T47D (cell line): ENCODE measurements around the gene PLEKHO2.

Experiments used
- DNase-seq, 2 experiments: peaks; one replicate each; pipeline versions ENCODE4 v3.0.0 to v3.0.0-alpha.2; 2011 to 2012; ENCODE audit warnings: low read depth in 1 of 2, low spot score in 1 of 2
- JUND ChIP-seq: IDR thresholded peaks from 2 replicates; pipeline ENCODE4 v1.6.1; 2012; ENCODE audit warnings: low read depth
- in situ Hi-C: cut with HindIII; loops from 2 replicates; pipeline ENCODE4 v1.10.0; 2016; ENCODE audit warnings: low sequenced_read_pairs, low pct_unique_long_range_greater_than_20kb

Gene PLEKHO2

GRCh38 chr15:64854041-64854440 lies 12.3 kb downstream of the PLEKHO2 start:
- no peak for DNase-seq
- in situ Hi-C loops, result no loop called here
- no peak for TF ChIP-seq JUND

DNA sequence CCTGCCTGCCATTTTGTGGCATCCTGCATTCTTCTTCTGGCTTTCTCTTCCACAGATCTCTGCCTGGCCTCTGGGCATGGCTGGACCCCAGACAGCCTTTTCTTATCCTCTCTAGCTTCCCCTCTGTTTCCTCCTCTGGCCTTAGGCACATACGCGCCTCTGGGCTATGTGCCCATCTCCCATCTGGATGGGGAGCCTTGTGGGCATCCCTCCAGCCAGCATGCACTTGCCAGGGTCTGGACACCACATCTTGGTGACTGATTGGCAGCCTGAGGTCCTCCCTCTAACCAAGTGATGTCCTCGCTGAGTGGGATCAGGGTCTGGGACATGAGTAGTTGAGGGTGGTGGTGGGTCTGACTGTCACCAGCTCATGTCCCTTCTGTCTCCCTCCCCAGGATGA lies 12.8 kb downstream of the PLEKHO2 start:
- no peak for DNase-seq
- in situ Hi-C loops, result no loop called here
- TF ChIP-seq JUND, result no peak

GRCh38 chr15:64855205-64855975 lies 13.7 kb downstream of the PLEKHO2 start:
- no peak for DNase-seq
- no peak for TF ChIP-seq JUND
- in situ Hi-C loops, result no loop called here

GRCh38 chr15:64856429-64857145 lies 14.9 kb downstream of the PLEKHO2 start:
- in situ Hi-C loops, result no loop called here
- TF ChIP-seq JUND, result no peak
- no peak for DNase-seq

GRCh38 chr15:64857421-64857820 lies 15.7 kb downstream of the PLEKHO2 start:
- in situ Hi-C loops, result no loop called here
- peak in 1 of 2 experiments; percentile 21 for DNase-seq
- TF ChIP-seq JUND, result no peak

- DNase-seq, result no peak
- no peak for TF ChIP-seq JUND
- in situ Hi-C loops, result no loop called here
Observed at GRCh38 chr15:64858021-64858575, 16.4 kb downstream of the PLEKHO2 start.

GRCh38 chr15:64859226-64859625 lies 17.5 kb downstream of the PLEKHO2 start:
- in situ Hi-C loops, result no loop called here
- no peak for TF ChIP-seq JUND
- DNase-seq, result no peak

- in situ Hi-C loops, result no loop called here
- no peak for DNase-seq
- no peak for TF ChIP-seq JUND
Observed at GRCh38 chr15:64861331-64861730, 19.6 kb downstream of the PLEKHO2 start.

GRCh38 chr15:64861960-64862359 lies 20.2 kb downstream of the PLEKHO2 start:
- in situ Hi-C loops, result no loop called here
- no peak for DNase-seq
- TF ChIP-seq JUND, result no peak

GRCh38 chr15:64862408-64862807 lies 20.7 kb downstream of the PLEKHO2 start:
- in situ Hi-C loops, result no loop called here
- DNase-seq, result no peak
- TF ChIP-seq JUND, result no peak

DNA sequence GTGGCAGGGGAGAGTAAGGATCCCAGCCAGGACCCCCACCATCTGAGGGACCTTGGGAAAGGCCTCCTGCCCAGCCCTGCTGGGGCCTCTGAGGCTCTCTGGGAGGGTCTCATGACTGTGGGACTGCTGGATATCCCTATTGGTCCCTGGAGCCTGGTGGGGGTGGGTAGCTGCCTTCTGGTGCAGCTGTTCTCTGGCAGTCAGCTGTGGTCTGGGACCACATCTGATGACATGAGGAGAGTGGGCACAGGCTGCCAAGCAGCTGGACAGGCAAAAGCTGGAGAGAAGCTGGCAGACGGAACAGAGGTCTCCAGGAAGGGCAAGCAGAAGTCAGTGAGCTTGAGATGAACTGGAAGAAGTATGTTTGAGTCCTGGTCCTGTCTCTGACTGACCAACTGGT lies 22.4 kb downstream of the PLEKHO2 start:
- in situ Hi-C loops, result no loop called here
- no peak for DNase-seq
- no peak for TF ChIP-seq JUND

- no peak for DNase-seq
- TF ChIP-seq JUND, result no peak
Observed at GRCh38 chr15:64865126-64865997, 23.6 kb downstream of the PLEKHO2 start.

More at GRCh38 chr15:64865126-64865997, 23.6 kb downstream of the PLEKHO2 start:
- in situ Hi-C loops, result no loop called here
